SU-DHL-6 (cell line): ENCODE measurements around the gene GNAQ.

ENCODE experiments used
- H2AFZ ChIP-seq: fragments of 200-600 bp; sonication (generic); 2 replicates; pipeline ENCODE4 v1.6.1; 2014; ENCODE audit warnings: low read depth, mild to moderate bottlenecking, moderate library complexity, mixed read lengths, antibody characterized with exemption, low read length; ENCODE audit not compliant: severe bottlenecking
- H3F3A ChIP-seq: fragments of 200-600 bp; shearing (Covaris generic); 2 replicates; pipeline ENCODE4 v1.6.0; 2016; ENCODE audit warnings: antibody characterized with exemption, mild to moderate bottlenecking; ENCODE audit not compliant: insufficient read depth
- H3K27ac ChIP-seq: fragments of 200-600 bp; sonication (generic); 2 replicates; pipeline ENCODE4 v1.5.1; 2016; ENCODE audit warnings: low read depth, mild to moderate bottlenecking, low read length, moderate library complexity, mixed read lengths
- H3K27me3 ChIP-seq: fragments of 200-600 bp; sonication (generic), shearing (Covaris generic); 2 replicates; pipeline ENCODE4 v1.6.0; 2014; ENCODE audit warnings: mild to moderate bottlenecking, low read length
- H3K36me3 ChIP-seq: fragments of 200-600 bp; sonication (generic); 2 replicates; pipeline ENCODE4 v1.6.1; 2014; ENCODE audit warnings: mild to moderate bottlenecking, low read length, mixed read lengths
- H3K4me2 ChIP-seq: fragments of 300-600, 200-600 bp; shearing (Covaris generic), sonication (generic); 2 replicates; pipeline ENCODE4 v1.6.0; 2014; ENCODE audit warnings: low read length, low read depth, mild to moderate bottlenecking; ENCODE audit not compliant: poor library complexity, severe bottlenecking
- H3K4me3 ChIP-seq: fragments of 200-600 bp; sonication (generic); 2 replicates; pipeline ENCODE4 v1.5.1; 2014; ENCODE audit warnings: antibody characterized with exemption, low read length, mild to moderate bottlenecking, mixed read lengths; ENCODE audit not compliant: insufficient read depth, poor library complexity, severe bottlenecking
- H3K79me2 ChIP-seq: fragments of 200-600 bp; sonication (generic); 2 replicates; pipeline ENCODE4 v1.6.1; 2014; ENCODE audit warnings: mild to moderate bottlenecking, low read length, moderate library complexity; ENCODE audit not compliant: insufficient read depth
- H3K9ac ChIP-seq: fragments of 200-600 bp; sonication (generic); 2 replicates; pipeline ENCODE4 v1.7.0; 2014; ENCODE audit warnings: mild to moderate bottlenecking, low read length
- H3K9me2 ChIP-seq: fragments of 200-600 bp; sonication (generic); replicated peaks from 2 replicates; pipeline ENCODE4 v1.6.1; 2014; ENCODE audit warnings: low read length; ENCODE audit not compliant: insufficient read depth
- H3K9me3 ChIP-seq: fragments of 200-600 bp; sonication (generic); 2 replicates; pipeline ENCODE4 v1.6.1; 2014; ENCODE audit warnings: low read length, mixed read lengths; ENCODE audit not compliant: insufficient read depth
- H4K20me1 ChIP-seq: fragments of 200-600 bp; sonication (generic); 2 replicates; pipeline ENCODE4 v1.6.1; 2014; ENCODE audit warnings: low read depth, mild to moderate bottlenecking, antibody characterized with exemption, low read length, moderate library complexity, mixed read lengths
- EZH2phosphoT487 ChIP-seq: fragments of 200-600 bp; sonication (generic), shearing (Covaris generic); conservative IDR thresholded peaks from 2 replicates; pipeline ENCODE4 v1.6.1; 2018; ENCODE audit warnings: mild to moderate bottlenecking, antibody characterized with exemption, low read length, moderate library complexity, mixed read lengths
- TF ChIP-seq, protein P1 (sequence below): fragments of 200-600 bp; sonication (generic); IDR thresholded peaks from one replicate; pipeline ENCODE4 v1.5.1; 2017; ENCODE audit warnings: antibody characterized with exemption, mild to moderate bottlenecking, low read length, moderate library complexity; ENCODE audit not compliant: insufficient read depth, poor library complexity, severe bottlenecking

GNAQ gene

DNA sequence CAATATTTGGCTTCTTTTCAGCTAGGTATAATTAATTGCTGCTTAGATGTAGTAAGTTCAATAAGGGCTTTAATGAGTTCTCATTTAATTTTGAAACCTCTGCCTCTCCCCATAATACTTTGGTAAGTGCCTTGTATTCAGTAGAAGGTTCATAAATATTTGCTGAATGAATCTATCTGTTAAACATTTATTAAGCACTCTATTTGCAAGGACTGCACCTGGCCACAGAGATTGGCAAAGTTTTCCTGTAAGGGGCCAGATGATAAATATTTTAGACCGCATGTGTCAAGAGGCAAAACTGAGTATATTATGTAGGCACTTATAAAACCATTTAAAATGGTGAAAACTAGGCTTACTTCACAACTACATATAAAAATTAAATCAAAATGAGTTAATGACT lies 364.5 kb downstream of the GNAQ start:
- Histone ChIP-seq H3K27me3 (no peaks in the 10 kb centered on the region), H3K4me3 (no peak overlapping the region), H3K79me2 (no peaks in the 10 kb centered on the region), H3K27ac (no peak overlapping the region), H3K9ac (no peak overlapping the region), H3F3A (no peaks in the 10 kb centered on the region), H3K9me2 (no peaks in the 10 kb centered on the region), H2AFZ (no peak overlapping the region), H3K4me2 (no peak overlapping the region), H3K9me3 (no peaks in the 10 kb centered on the region), H4K20me1 (no peaks in the 10 kb centered on the region), H3K36me3 (no peaks in the 10 kb centered on the region)
- TF ChIP-seq, protein P1, sequence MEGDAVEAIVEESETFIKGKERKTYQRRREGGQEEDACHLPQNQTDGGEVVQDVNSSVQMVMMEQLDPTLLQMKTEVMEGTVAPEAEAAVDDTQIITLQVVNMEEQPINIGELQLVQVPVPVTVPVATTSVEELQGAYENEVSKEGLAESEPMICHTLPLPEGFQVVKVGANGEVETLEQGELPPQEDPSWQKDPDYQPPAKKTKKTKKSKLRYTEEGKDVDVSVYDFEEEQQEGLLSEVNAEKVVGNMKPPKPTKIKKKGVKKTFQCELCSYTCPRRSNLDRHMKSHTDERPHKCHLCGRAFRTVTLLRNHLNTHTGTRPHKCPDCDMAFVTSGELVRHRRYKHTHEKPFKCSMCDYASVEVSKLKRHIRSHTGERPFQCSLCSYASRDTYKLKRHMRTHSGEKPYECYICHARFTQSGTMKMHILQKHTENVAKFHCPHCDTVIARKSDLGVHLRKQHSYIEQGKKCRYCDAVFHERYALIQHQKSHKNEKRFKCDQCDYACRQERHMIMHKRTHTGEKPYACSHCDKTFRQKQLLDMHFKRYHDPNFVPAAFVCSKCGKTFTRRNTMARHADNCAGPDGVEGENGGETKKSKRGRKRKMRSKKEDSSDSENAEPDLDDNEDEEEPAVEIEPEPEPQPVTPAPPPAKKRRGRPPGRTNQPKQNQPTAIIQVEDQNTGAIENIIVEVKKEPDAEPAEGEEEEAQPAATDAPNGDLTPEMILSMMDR = no peak
- no peak for TF ChIP-seq EZH2phosphoT487
